ENCODE measurements around the gene PDHB. TPM values are rescaled to one million over a fixed set of nuclear protein-coding genes. Genes with fewer than 3 reads are reported as not detected.

PDHB gene
- total and polyA plus RNA-seq, 7 donors, result 105 to 158 (median 131) TPM

GRCh38 chr3:58408906-58409305 is 24.7 kb downstream of the PDHB start:
- no peaks in the 10 kb centered on the region for H3K27me3 ChIP-seq (ENCODE audit: insufficient read depth in 3 of 3, low read length in 2 of 3)
- H3K9me3 ChIP-seq, result no peaks in the 10 kb centered on the region
- no peak for ATAC-seq
- TF ChIP-seq, protein P1, sequence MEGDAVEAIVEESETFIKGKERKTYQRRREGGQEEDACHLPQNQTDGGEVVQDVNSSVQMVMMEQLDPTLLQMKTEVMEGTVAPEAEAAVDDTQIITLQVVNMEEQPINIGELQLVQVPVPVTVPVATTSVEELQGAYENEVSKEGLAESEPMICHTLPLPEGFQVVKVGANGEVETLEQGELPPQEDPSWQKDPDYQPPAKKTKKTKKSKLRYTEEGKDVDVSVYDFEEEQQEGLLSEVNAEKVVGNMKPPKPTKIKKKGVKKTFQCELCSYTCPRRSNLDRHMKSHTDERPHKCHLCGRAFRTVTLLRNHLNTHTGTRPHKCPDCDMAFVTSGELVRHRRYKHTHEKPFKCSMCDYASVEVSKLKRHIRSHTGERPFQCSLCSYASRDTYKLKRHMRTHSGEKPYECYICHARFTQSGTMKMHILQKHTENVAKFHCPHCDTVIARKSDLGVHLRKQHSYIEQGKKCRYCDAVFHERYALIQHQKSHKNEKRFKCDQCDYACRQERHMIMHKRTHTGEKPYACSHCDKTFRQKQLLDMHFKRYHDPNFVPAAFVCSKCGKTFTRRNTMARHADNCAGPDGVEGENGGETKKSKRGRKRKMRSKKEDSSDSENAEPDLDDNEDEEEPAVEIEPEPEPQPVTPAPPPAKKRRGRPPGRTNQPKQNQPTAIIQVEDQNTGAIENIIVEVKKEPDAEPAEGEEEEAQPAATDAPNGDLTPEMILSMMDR (IDR thresholded peaks at IDR 0.05), result no peak
- no peak for DNase-seq
- 81 to 87% (median 87%) methylated on average over 5 of the region's 5 CpGs for WGBS, 3 donors
- no peaks in the 10 kb centered on the region for H3K4me1 ChIP-seq
- no peak overlapping the region for H3K27ac ChIP-seq
- intact Hi-C loops (cut with DNase I), result no loop called here
- H3K4me3 ChIP-seq, result no peak overlapping the region
- peaks cover 11 to 83% of the 10 kb centered on the region in 2 donors for H3K36me3 ChIP-seq (ENCODE audit: insufficient read depth in 1 of 2, low read depth in 1 of 2)

DNA sequence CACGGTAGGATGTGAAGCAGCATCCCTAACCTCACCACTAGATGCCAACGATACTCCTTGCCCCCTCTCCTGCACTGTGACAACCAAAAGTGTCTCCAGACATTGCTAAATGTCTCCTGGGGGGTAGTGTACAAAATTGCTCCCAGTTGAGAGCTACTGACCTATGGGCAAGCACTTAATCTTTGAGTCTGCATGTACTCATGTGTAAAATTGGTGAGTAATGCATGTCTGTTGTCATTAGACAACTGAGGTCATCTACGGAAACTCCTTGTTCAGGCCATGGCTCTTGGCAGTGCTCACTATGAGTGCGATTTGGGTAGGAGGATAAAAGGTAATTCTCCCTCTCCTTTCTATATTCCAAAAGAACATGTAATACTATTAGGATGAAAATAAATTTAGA is 29.2 kb downstream of the PDHB start:
- DNase-seq (no peak), ATAC-seq (no peak)
- H3K27me3 ChIP-seq (ENCODE audit: insufficient read depth in 3 of 3, low read length in 2 of 3), result no peaks in the 10 kb centered on the region
- no peak overlapping the region for H3K4me3 ChIP-seq
- TF ChIP-seq, protein P1 (IDR thresholded peaks at IDR 0.05), result no peak
- no peak overlapping the region for H3K27ac ChIP-seq
- 56 to 72% (median 63%) methylated on average over 4 of the region's 4 CpGs for WGBS, 3 donors
- H3K4me1 ChIP-seq, result no peaks in the 10 kb centered on the region
- H3K36me3 ChIP-seq (ENCODE audit: insufficient read depth in 1 of 2, low read depth in 1 of 2), result peaks cover 8 to 71% of the 10 kb centered on the region in 2 donors
- H3K9me3 ChIP-seq, result no peaks in the 10 kb centered on the region
- intact Hi-C loops (cut with DNase I), result no loop called here

- Histone ChIP-seq H3K36me3 (ENCODE audit: insufficient read depth in 1 of 2, low read depth in 1 of 2) (peaks cover 3 to 71% of the 10 kb centered on the region in 2 donors), H3K4me1 (no peaks in the 10 kb centered on the region), H3K27me3 (ENCODE audit: insufficient read depth in 3 of 3, low read length in 2 of 3) (no peaks in the 10 kb centered on the region), H3K4me3 (no peak overlapping the region), H3K9me3 (no peaks in the 10 kb centered on the region), H3K27ac (no peak overlapping the region)
- no peak for DNase-seq
- TF ChIP-seq, protein P1 (IDR thresholded peaks at IDR 0.05), result no peak
- WGBS, 3 donors, result 89 to 93% (median 92%) methylated on average over 6 of the region's 6 CpGs
- intact Hi-C loops (cut with DNase I), result no loop called here
- ATAC-seq, result no peak
These were observed 30.0 kb downstream of the PDHB start for GRCh38 chr3:58403513-58404109.

DNA sequence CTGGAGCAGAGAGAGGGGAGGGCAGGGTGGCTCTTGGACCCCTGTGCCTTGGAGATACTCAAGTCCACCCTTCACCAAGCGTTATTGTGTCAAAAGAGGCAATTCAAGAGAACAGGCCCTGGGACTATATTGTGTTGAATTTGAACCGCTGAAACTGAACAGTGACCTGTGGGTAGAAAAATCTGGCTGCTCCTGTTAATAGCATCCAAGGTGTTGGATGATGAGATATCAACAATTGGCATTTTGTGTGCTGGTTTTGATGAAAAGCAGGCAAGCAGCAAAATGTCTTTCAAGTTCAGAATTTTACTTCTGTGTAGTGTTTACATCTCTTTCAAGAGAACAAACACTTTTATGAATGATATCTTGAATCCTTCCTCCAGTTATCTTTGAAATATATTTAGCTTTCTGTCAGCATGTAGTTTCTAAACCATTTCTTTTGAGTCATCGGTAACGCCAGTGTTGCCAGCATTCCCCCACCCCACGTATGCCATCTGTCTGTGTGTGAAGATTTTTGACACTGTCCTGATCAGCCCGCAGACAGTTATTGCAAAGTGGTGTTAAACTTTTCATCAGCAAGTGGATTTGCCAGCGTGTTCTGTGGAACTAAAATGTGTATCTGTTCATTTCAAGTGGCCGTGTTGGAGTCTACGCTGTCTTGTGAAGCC is 34.8 kb downstream of the PDHB start:
- Histone ChIP-seq H3K4me3 (no peak overlapping the region), H3K27ac (no peak overlapping the region), H3K9me3 (no peaks in the 10 kb centered on the region), H3K27me3 (ENCODE audit: insufficient read depth in 3 of 3, low read length in 2 of 3) (no peaks in the 10 kb centered on the region), H3K36me3 (ENCODE audit: insufficient read depth in 1 of 2, low read depth in 1 of 2) (peaks cover 6 to 79% of the 10 kb centered on the region in 2 donors), H3K4me1 (no peaks in the 10 kb centered on the region)
- intact Hi-C loops (cut with DNase I), result no loop called here
- no peak for DNase-seq
- no peak for ATAC-seq
- TF ChIP-seq, protein P1 (IDR thresholded peaks at IDR 0.05), result no peak
- WGBS, 3 donors, result 91 to 96% (median 94%) methylated on average over 9 of the region's 9 CpGs
